ENCODE data around the gene KIF13A.
"Not testable (repeated sequence)": the region's sequence is repeated elsewhere in the genome, so short reads cannot be mapped to it uniquely, and the experiment has no call there.

Gene KIF13A

DNA sequence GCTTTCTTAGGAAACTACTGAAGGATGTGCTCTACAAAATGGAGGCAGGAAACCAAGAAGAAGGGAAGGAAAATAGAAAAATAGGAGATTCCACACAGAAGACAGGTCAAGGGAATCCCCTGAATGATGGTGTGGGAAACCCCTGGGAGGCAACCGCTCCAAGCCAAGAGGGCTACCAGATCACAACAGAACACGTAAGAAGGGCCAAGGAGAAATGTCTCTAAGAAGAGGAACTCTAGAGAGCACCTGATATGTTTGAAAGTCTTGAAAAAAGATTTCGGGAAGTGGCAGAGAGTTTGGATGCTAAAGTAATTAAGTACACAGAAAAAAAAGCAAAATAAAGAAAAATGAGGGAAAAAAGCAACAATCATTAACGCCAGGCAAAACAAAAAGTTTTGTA is 7.1 kb downstream of the KIF13A start:
- Histone ChIP-seq H3K79me2 (ENCODE audit: low read length) (no peaks in the 10 kb centered on the region), H3K27ac (ENCODE audit: low read length) (no peak overlapping the region)
- TF ChIP-seq EZH2phosphoT487 (IDR thresholded peaks at IDR 0.05; ENCODE audit: low read depth): no peak
- TF ChIP-seq, protein P1, sequence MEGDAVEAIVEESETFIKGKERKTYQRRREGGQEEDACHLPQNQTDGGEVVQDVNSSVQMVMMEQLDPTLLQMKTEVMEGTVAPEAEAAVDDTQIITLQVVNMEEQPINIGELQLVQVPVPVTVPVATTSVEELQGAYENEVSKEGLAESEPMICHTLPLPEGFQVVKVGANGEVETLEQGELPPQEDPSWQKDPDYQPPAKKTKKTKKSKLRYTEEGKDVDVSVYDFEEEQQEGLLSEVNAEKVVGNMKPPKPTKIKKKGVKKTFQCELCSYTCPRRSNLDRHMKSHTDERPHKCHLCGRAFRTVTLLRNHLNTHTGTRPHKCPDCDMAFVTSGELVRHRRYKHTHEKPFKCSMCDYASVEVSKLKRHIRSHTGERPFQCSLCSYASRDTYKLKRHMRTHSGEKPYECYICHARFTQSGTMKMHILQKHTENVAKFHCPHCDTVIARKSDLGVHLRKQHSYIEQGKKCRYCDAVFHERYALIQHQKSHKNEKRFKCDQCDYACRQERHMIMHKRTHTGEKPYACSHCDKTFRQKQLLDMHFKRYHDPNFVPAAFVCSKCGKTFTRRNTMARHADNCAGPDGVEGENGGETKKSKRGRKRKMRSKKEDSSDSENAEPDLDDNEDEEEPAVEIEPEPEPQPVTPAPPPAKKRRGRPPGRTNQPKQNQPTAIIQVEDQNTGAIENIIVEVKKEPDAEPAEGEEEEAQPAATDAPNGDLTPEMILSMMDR (IDR thresholded peaks at IDR 0.05; ENCODE audit: low read depth, low read length): no peak

DNA sequence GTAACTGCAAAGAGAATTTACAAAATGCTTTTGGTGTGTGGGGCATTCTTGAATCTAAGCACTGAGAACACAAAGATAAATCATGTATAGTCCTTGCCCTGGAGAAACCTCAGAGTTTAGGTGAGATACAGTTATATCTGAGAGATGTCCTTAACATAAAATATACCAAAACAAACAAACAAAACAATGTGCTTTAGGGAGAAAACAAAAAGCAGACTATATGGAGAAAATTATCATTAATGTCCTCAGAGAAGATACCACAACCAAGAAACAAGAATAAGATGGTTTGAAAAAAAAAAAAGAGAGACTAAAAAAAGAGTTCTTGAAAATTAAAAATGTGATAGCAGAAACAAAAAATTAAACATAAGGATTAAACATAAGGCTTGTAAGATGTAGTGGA is 8.0 kb downstream of the KIF13A start:
- Histone ChIP-seq H3K9me3 (ENCODE audit: insufficient read depth, low read length) (no peaks in the 10 kb centered on the region), H3K27me3 (ENCODE audit: low read depth, low read length) (peaks cover 5% of the 10 kb centered on the region), H3K79me2 (ENCODE audit: low read length) (no peaks in the 10 kb centered on the region), H2AFZ (ENCODE audit: low read depth, low read length) (no peak overlapping the region), H3K4me1 (ENCODE audit: low read length) (peaks cover 16% of the 10 kb centered on the region), H3K27ac (ENCODE audit: low read length) (no peak overlapping the region), H3K36me3 (replicated peaks; ENCODE audit: low read depth, low read length) (no peaks in the 10 kb centered on the region), H3K9ac (ENCODE audit: low read length) (no peak overlapping the region), H4K20me1 (ENCODE audit: insufficient read depth, low read length) (no peaks in the 10 kb centered on the region), H3K4me2 (ENCODE audit: low read length) (no peak overlapping the region), H3K4me3 (ENCODE audit: low read length) (no peak overlapping the region)
- no peak for TF ChIP-seq EZH2phosphoT487 (IDR thresholded peaks at IDR 0.05; ENCODE audit: low read depth)
- TF ChIP-seq, protein P1 (IDR thresholded peaks at IDR 0.05; ENCODE audit: low read depth, low read length): no peak

More for the DNA sequence above, 7.1 kb downstream of the KIF13A start:
- Histone ChIP-seq H3K4me2 (ENCODE audit: low read length) (no peak overlapping the region), H2AFZ (ENCODE audit: low read depth, low read length) (no peak overlapping the region), H3K9me3 (ENCODE audit: insufficient read depth, low read length) (no peaks in the 10 kb centered on the region), H4K20me1 (ENCODE audit: insufficient read depth, low read length) (no peaks in the 10 kb centered on the region), H3K27me3 (ENCODE audit: low read depth, low read length) (peaks cover 13% of the 10 kb centered on the region), H3K9ac (ENCODE audit: low read length) (no peak overlapping the region), H3K4me1 (ENCODE audit: low read length) (peaks cover 18% of the 10 kb centered on the region), H3K4me3 (ENCODE audit: low read length) (no peak overlapping the region), H3K36me3 (replicated peaks; ENCODE audit: low read depth, low read length) (no peaks in the 10 kb centered on the region)

DNA sequence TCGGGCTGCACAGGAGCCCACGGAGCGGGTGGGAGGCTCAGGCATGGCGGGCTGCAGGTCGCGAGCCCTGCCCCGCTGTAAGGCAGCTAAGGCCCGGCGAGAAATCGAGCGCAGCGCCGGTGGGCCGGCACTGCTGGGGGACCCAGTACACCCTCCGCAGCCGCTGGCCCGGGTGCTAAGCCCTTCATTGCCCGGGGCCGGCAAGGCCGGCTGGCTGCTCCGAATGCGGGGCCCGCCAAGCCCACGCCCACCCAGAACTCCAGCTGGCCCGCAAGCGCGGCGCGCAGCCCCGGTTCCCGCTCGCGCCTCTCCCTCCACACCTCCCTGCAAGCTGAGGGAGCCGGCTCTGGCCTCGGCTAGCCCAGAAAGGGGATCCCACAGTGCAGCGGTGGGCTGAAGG is 11.2 kb downstream of the KIF13A start:
- not testable (repeated sequence) for H2AFZ ChIP-seq (ENCODE audit: low read depth, low read length); H3K9ac ChIP-seq (ENCODE audit: low read length); H3K79me2 ChIP-seq (ENCODE audit: low read length); H3K4me2 ChIP-seq (ENCODE audit: low read length); H3K4me3 ChIP-seq (ENCODE audit: low read length); H3K27ac ChIP-seq (ENCODE audit: low read length); H3K27me3 ChIP-seq (ENCODE audit: low read depth, low read length); H4K20me1 ChIP-seq (ENCODE audit: insufficient read depth, low read length); H3K36me3 ChIP-seq (replicated peaks; ENCODE audit: low read depth, low read length); H3K4me1 ChIP-seq (ENCODE audit: low read length); H3K9me3 ChIP-seq (ENCODE audit: insufficient read depth, low read length)

DNA sequence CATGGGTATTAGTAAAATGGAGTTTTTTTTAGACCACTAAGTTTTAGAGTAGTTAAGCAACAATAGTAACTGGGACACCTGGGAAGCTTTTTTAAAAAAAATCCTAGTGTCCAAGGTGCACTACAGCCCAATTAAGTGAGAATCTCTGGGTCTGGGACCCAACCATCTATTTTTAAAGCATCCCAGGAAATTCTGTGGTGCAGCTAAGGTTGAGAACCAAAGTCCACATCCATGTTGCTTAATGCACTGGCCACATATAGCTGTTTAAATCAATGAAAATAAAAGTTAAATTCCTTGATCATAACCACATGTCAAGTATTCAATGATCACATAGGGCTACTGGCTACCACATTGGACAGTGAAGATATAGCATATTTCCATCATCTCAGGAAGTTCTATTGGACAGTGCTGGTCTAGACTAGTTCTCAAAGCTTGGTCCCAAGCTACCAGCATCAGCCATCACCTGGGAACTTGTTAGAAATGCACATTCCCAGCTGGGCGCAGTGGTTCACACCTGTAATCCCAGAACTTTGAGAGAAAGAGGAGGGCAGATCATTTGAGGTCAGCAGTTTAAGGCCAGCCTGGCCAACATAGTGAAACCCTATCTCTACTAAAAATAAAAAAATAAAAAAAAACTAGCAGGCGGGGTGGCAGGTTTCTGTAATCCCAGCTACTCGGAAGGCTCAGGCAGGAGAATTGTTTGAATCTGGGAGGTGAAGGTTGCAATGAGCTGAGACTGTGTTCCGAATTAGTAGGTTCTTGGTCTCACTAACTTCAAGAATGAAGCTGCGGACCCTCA is 12.7 kb downstream of the KIF13A start:
- H3K79me2 ChIP-seq (ENCODE audit: low read length): no peaks in the 10 kb centered on the region
- H4K20me1 ChIP-seq (ENCODE audit: insufficient read depth, low read length): no peaks in the 10 kb centered on the region
- H3K4me1 ChIP-seq (ENCODE audit: low read length): no peaks in the 10 kb centered on the region
- TF ChIP-seq, protein P1 (IDR thresholded peaks at IDR 0.05; ENCODE audit: low read depth, low read length): no peak
- TF ChIP-seq EZH2phosphoT487 (IDR thresholded peaks at IDR 0.05; ENCODE audit: low read depth): no peak
- H3K9me3 ChIP-seq (ENCODE audit: insufficient read depth, low read length): no peaks in the 10 kb centered on the region
- H3K27me3 ChIP-seq (ENCODE audit: low read depth, low read length): no peaks in the 10 kb centered on the region
- no peak overlapping the region for H3K9ac ChIP-seq (ENCODE audit: low read length)
- H3K4me2 ChIP-seq (ENCODE audit: low read length): no peak overlapping the region
- no peak overlapping the region for H3K4me3 ChIP-seq (ENCODE audit: low read length)
- no peak overlapping the region for H3K27ac ChIP-seq (ENCODE audit: low read length)
- H3K36me3 ChIP-seq (replicated peaks; ENCODE audit: low read depth, low read length): no peaks in the 10 kb centered on the region
- H2AFZ ChIP-seq (ENCODE audit: low read depth, low read length): no peak overlapping the region
